Fibroblast of the aortic adventitia (primary cell): ENCODE results near the gene WDR77. TPM values are rescaled to one million over a fixed set of nuclear protein-coding genes. Genes with fewer than 3 reads are reported as not detected.
A peak's percentile ranks its signal among the peaks of the same experiment; 100 is the strongest.

Experiments used
- DNase-seq: peaks from one replicate; pipeline ENCODE4 v3.0.0-alpha.2; 2010; ENCODE audit warnings: low read depth
- H3K4me3 ChIP-seq: 2 replicates; pipeline ENCODE4 v1.5.1; 2011; ENCODE audit warnings: low read depth, mild to moderate bottlenecking, control low read depth, low read length, moderate library complexity
- total RNA-seq: library from RNA; depleted of rRNA; stranded (reverse); fragments of >200 nt; gene quantifications from 2 replicates; pipeline ENCODE4 v1.2.3, GENCODE V29; 2012; ENCODE audit warnings: low replicate concordance
- TF ChIP-seq, protein P1 (sequence below): IDR thresholded peaks from 2 replicates; pipeline ENCODE4 v1.5.1; 2011; ENCODE audit warnings: mild to moderate bottlenecking, low read length, control low read depth, inconsistent platforms; ENCODE audit not compliant: insufficient read depth

Gene WDR77
- total RNA-seq, 1 donor, result 22.1 TPM

DNA sequence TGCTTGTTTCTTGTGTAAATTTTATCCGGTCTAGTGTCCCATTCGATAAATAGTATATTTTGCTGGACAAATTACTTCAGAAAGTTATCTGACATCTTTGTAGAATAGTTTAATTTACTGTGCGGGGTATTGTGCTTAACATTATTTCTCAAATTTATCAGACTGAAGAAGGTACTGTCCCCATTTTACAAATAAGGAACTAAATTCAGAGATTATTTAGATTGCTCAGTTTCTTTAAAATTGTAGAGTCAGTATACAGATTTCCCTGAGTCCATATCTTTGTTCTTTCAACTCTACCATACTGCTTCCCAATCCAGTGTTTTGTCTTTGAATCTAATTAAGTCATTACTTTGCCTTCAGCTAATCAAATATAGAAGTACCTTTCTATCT, 6.6 kb upstream of the WDR77 start:
- H3K4me3 ChIP-seq, result no peak overlapping the region
- TF ChIP-seq, protein P1, sequence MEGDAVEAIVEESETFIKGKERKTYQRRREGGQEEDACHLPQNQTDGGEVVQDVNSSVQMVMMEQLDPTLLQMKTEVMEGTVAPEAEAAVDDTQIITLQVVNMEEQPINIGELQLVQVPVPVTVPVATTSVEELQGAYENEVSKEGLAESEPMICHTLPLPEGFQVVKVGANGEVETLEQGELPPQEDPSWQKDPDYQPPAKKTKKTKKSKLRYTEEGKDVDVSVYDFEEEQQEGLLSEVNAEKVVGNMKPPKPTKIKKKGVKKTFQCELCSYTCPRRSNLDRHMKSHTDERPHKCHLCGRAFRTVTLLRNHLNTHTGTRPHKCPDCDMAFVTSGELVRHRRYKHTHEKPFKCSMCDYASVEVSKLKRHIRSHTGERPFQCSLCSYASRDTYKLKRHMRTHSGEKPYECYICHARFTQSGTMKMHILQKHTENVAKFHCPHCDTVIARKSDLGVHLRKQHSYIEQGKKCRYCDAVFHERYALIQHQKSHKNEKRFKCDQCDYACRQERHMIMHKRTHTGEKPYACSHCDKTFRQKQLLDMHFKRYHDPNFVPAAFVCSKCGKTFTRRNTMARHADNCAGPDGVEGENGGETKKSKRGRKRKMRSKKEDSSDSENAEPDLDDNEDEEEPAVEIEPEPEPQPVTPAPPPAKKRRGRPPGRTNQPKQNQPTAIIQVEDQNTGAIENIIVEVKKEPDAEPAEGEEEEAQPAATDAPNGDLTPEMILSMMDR, result no peak
- no peak for DNase-seq

DNA sequence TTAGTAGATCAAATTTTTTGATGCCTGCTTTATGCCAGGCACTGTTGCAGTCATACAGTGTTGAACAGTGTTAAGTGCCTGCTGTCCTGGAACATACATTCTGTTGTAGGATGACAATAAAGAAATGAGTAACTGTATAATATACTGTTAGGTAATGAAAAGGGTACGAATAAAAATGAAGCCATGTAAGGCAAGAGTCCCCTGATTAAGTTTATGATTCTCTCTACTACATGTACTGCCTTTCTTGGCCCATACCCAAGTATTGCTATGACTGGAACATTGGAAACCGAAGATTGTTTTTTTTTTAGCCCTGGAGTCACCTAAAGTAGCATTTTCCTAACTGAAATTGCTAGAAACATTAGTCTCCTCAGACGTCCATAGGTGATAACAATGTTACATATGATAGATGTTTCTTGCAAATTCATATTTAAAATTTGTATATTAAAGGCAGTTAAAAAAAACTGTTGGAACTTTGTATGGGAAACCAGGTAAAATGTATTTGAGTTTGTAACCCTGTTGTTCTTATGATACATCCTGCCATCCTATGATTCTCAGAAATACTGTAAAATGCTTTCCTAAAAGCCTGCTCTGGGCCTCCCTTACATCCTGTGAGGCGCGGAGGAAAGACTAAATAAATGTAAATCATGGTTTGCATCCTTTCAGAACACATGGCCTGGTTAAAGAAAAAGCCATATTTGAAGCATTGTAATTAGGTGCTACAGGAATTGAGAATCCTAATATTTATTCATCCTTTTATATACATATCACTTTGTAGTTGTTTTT, 6.0 kb upstream of the WDR77 start:
- DNase-seq, result no peak
- H3K4me3 ChIP-seq, result no peak overlapping the region
- TF ChIP-seq, protein P1, result no peak

DNA sequence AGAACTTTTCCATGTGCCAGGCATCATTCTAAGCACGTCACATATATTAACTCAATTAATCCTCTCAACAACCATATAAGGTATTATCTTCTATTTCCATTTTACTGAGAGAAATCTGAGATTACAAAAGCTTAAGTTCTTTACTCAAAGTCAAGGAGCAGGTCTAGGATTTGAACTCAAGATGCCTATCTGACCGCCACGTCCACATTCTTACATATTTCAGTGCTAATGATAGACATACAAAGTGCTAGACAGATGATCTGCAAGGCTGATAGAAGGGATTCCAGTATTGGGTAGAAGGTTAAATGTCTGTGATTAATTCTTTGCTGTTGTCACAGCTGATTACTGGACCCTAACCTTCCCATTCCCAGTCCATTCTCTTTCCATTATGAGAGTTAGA, 4.7 kb upstream of the WDR77 start:
- no peak for DNase-seq
- no peak overlapping the region for H3K4me3 ChIP-seq
- TF ChIP-seq, protein P1, result no peak

- TF ChIP-seq, protein P1, result no peak
- H3K4me3 ChIP-seq, result no peak overlapping the region
- no peak for DNase-seq
Observed at GRCh38 chr1:111452581-111452980, 3.5 kb upstream of the WDR77 start.

DNA sequence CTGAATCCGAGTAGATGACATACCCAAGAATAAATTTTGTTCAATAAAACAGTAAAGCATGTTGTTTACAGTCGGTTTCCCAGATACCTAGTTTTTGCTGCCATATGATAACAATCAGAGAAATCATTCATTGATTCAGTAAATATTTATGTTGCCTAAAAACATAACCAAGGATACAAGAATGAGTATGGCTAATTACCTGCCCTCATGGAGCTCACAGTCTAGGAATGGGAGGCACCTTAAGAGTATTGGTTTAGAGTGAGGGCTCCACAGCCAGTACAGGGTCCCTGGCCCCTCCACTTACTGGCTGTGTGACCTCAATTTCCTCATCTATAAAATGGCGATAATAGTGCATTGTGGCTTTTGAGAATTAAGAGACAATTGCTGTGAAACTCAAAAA, 1.1 kb upstream of the WDR77 start:
- DNase-seq, result no peak
- TF ChIP-seq, protein P1, result no peak
- H3K4me3 ChIP-seq, result peak overlapping the region; percentile 99

- peak overlapping the region; percentile 99 for H3K4me3 ChIP-seq
- TF ChIP-seq, protein P1, result no peak
- DNase-seq, result no peak
Observed at GRCh38 chr1:111449703-111450017, 604 bp upstream of the WDR77 start.

- H3K4me3 ChIP-seq, result peak overlapping the region; percentile 88
- no peak for DNase-seq
- TF ChIP-seq, protein P1, result no peak
Observed at GRCh38 chr1:111448482-111448917, 556 bp downstream of the WDR77 start.
